ENCODE data around the gene TMEM95. TPM values are rescaled to one million over a fixed set of nuclear protein-coding genes. Genes with fewer than 3 reads are reported as not detected.

TMEM95 gene
- polyA plus RNA-seq, 1 donor from 2014 or later = not detected

DNA sequence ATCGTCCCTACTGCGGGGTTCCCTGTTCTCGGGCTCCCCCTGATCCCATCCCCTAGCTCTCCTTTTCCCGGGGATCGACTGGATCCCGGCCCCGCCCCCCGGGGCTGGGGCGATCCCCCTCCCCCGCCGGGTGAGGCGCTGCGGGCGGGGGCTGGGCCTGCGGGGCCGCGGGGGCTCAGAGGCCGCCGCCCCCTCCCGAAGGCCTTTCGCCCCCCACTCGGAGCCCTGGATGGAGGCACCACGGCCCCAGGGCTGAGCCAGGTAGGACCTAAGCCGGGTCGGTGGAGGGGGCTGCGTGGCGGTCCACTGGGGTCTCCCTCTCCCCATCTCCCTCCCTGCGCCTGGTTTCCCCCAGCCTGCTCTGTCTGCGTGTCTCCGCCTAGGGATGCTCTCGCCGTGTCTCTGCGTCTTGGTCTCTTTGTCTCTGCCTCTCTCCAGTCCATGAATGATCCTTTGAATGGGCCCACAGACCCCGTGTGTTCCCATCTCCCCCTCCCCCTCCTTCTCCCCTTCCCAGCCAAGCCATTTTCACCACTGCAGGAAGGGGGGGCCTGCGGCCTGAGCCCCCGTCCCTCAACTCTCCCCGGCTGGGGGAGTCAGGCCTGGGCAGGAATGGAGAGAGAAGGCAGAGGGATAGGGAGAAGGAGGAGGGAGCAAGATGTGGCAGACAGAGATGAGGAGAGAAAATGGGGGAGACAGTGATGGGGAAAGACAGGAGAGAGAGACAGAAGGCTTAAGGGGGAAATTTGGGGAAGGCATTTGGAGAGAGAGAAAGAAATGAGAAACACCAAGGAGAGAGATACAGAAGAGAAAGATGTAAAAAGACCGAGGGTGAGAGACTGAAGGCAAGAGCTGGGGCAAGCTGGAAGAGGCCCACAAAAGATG lies 50.6 kb downstream of the TMEM95 start:
- Histone ChIP-seq H3K27ac (ENCODE audit: low read length) (peak overlapping the region; percentile 98), H3K27me3 (ENCODE audit: insufficient read depth, low read depth, low read length) (no peaks in the 10 kb centered on the region), H3K9me2 (ENCODE audit: insufficient read depth, low read length) (no peaks in the 10 kb centered on the region), H3K4me3 (ENCODE audit: low read length) (peak overlapping the region; percentile 88), H3K79me2 (replicated peaks; ENCODE audit: insufficient read depth, low read length) (peaks cover 32% of the 10 kb centered on the region), H3K9me3 (ENCODE audit: low read length) (no peaks in the 10 kb centered on the region), H3F3A (ENCODE audit: insufficient read depth, low read length, poor library complexity, severe bottlenecking) (peaks cover 5% of the 10 kb centered on the region), H3K4me2 (ENCODE audit: low read length) (peak overlapping the region; percentile 93), H3K36me3 (ENCODE audit: insufficient read depth, low read length) (no peaks in the 10 kb centered on the region), H2AFZ (ENCODE audit: low read depth, low read length) (peak overlapping the region; percentile 63), H4K20me1 (ENCODE audit: insufficient read depth) (peaks cover 2% of the 10 kb centered on the region), H3K9ac (ENCODE audit: low read length) (peak overlapping the region; percentile 98)
- TF ChIP-seq CTCF (IDR thresholded peaks at IDR 0.05; ENCODE audit: poor library complexity, severe bottlenecking) = peak; percentile 9
- peak; percentile 9 for TF ChIP-seq EP300 (conservative IDR thresholded peaks at IDR 0.05; ENCODE audit: poor library complexity, severe bottlenecking)
- TF ChIP-seq RAD21 (conservative IDR thresholded peaks at IDR 0.05) = peak; percentile 32
- TF ChIP-seq TAF1 (IDR thresholded peaks at IDR 0.05; ENCODE audit: low read depth) = peak; percentile 71
- TF ChIP-seq MXI1 (conservative IDR thresholded peaks at IDR 0.05; ENCODE audit: poor library complexity, severe bottlenecking) = peak; percentile 29
- TF ChIP-seq SMC3 (conservative IDR thresholded peaks at IDR 0.05; ENCODE audit: poor library complexity) = peak; percentile 39
- peak; percentile 80 for TF ChIP-seq POLR2AphosphoS5 (IDR thresholded peaks at IDR 0.05)
- TF ChIP-seq EZH2 (IDR thresholded peaks at IDR 0.05; ENCODE audit: borderline replicate concordance, insufficient read depth, low read length, poor library complexity, severe bottlenecking) = no peak
- peak; percentile 36 for TF ChIP-seq REST (IDR thresholded peaks at IDR 0.05; ENCODE audit: borderline replicate concordance)

DNA sequence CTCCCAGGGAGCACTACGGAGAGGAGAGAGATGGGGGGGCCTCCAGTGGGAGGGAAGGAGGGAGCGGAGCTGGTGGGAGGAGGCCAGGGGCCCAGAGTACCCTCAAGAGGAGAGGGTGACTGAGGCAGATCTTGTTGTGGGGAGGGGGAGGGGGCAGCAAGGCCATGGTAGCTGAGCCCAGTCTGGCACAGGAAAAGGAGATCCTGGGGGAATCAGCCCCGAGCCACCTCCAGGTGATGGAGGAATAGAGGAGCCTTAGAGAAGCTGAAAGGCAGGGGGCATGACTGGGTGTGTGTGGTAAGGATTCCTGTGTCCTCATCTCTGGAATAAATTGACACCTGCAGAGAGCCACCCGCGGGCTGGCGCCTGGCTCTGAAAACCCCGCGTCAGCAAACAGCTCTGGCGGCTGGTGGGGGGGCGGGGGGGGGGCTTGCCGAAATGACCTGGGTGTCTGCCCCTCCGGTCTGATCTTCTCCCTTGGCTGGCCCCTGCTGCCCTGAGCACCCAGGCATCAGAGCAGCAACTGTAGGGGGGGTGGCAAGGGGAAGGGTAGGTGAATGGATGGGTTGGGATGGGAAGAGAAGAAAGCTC lies 51.4 kb downstream of the TMEM95 start:
- Histone ChIP-seq H4K20me1 (ENCODE audit: insufficient read depth) (peaks cover 2% of the 10 kb centered on the region), H3K36me3 (ENCODE audit: insufficient read depth, low read length) (no peaks in the 10 kb centered on the region), H3K27me3 (ENCODE audit: insufficient read depth, low read depth, low read length) (no peaks in the 10 kb centered on the region), H3F3A (ENCODE audit: insufficient read depth, low read length, poor library complexity, severe bottlenecking) (peaks cover 5% of the 10 kb centered on the region), H2AFZ (ENCODE audit: low read depth, low read length) (peak overlapping the region; percentile 63), H3K79me2 (replicated peaks; ENCODE audit: insufficient read depth, low read length) (peaks cover 32% of the 10 kb centered on the region), H3K9me3 (ENCODE audit: low read length) (no peaks in the 10 kb centered on the region), H3K27ac (ENCODE audit: low read length) (peak overlapping the region; percentile 98), H3K9ac (ENCODE audit: low read length) (peak overlapping the region; percentile 98), H3K4me3 (ENCODE audit: low read length) (peak overlapping the region; percentile 88), H3K4me2 (ENCODE audit: low read length) (peak overlapping the region; percentile 93), H3K9me2 (ENCODE audit: insufficient read depth, low read length) (no peaks in the 10 kb centered on the region)
- TF ChIP-seq POLR2AphosphoS5 (IDR thresholded peaks at IDR 0.05) (no peak), SMC3 (conservative IDR thresholded peaks at IDR 0.05; ENCODE audit: poor library complexity) (no peak), TAF1 (IDR thresholded peaks at IDR 0.05; ENCODE audit: low read depth) (no peak), MXI1 (conservative IDR thresholded peaks at IDR 0.05; ENCODE audit: poor library complexity, severe bottlenecking) (no peak), EP300 (conservative IDR thresholded peaks at IDR 0.05; ENCODE audit: poor library complexity, severe bottlenecking) (no peak), REST (IDR thresholded peaks at IDR 0.05; ENCODE audit: borderline replicate concordance) (no peak), EZH2 (IDR thresholded peaks at IDR 0.05; ENCODE audit: borderline replicate concordance, insufficient read depth, low read length, poor library complexity, severe bottlenecking) (no peak), CTCF (IDR thresholded peaks at IDR 0.05; ENCODE audit: poor library complexity, severe bottlenecking) (no peak), RAD21 (conservative IDR thresholded peaks at IDR 0.05) (no peak)

Measured in neural cell (in vitro differentiated cells).